ENCODE results near the gene ZNRF1. TPM values are rescaled to one million over a fixed set of nuclear protein-coding genes. Genes with fewer than 3 reads are reported as not detected.
"Not testable (repeated sequence)": the region's sequence is repeated elsewhere in the genome, so short reads cannot be mapped to it uniquely, and the experiment has no call there.

The ZNRF1 gene
- total and polyA plus RNA-seq, 2 of the 13 experiments (the other 11 are each of a cell fraction or from before 2014, with no cell fraction given): 43.9 to 58.7 TPM

- peak; percentile 62; the same call in 1 of the 2 replicates for TF ChIP-seq CSRNP1 (CRISPR knock-in tag; IDR thresholded peaks at IDR 0.05)
- TF ChIP-seq RXRB (CRISPR knock-in tag; IDR thresholded peaks at IDR 0.05; ENCODE audit: borderline replicate concordance): peak; percentile 59; the same call in 1 of the 2 replicates
- 0 out of 2 replicates have a peak, but pooled peaks have one; percentile 11 for TF ChIP-seq ZNF710 (CRISPR knock-in tag; IDR thresholded peaks at IDR 0.05; ENCODE audit: borderline replicate concordance)
- peak; percentile 19; the same call in 1 of the 2 replicates for TF ChIP-seq ZMYM4 (CRISPR knock-in tag; IDR thresholded peaks at IDR 0.05)
- TF ChIP-seq NR2F6 (IDR thresholded peaks at IDR 0.05): peak; percentile 98
- peak; percentile 96 for TF ChIP-seq NR2F6 (CRISPR knock-in tag; IDR thresholded peaks at IDR 0.05)
- 0 out of 2 replicates have a peak, but pooled peaks have one; percentile 48 for TF ChIP-seq ZMYM2 (CRISPR knock-in tag; IDR thresholded peaks at IDR 0.05)
- peak; percentile 80; the same call in 1 of the 2 replicates for TF ChIP-seq ADNP (CRISPR knock-in tag; IDR thresholded peaks at IDR 0.05)
- TF ChIP-seq FOXP1 (IDR thresholded peaks at IDR 0.05): not testable (repeated sequence)
- TF ChIP-seq FOXP1 (CRISPR knock-in tag; IDR thresholded peaks at IDR 0.05): peak; percentile 24; the same call in 1 of the 2 replicates
- TF ChIP-seq ZMYM3 (CRISPR knock-in tag; IDR thresholded peaks at IDR 0.05): peak; percentile 89; the same call in 1 of the 2 replicates
- TF ChIP-seq HDAC2 (CRISPR knock-in tag; IDR thresholded peaks at IDR 0.05): peak; percentile 43; the same call in 1 of the 2 replicates
- TF ChIP-seq HNF4A (CRISPR knock-in tag; IDR thresholded peaks at IDR 0.05): peak; percentile 74
- peak; percentile 29; the same call in 1 of the 2 replicates for TF ChIP-seq SALL1 (CRISPR knock-in tag; IDR thresholded peaks at IDR 0.05)
- TF ChIP-seq ZNF362 (CRISPR knock-in tag; IDR thresholded peaks at IDR 0.05; ENCODE audit: borderline replicate concordance): peak; percentile 94
- 0 out of 2 replicates have a peak, but pooled peaks have one; percentile 35 for TF ChIP-seq CCDC6 (CRISPR knock-in tag; IDR thresholded peaks at IDR 0.05)
- peak; percentile 80; the same call in 1 of the 2 replicates for TF ChIP-seq ZNF878 (CRISPR knock-in tag; IDR thresholded peaks at IDR 0.05)
- peak in 1 of 2 experiments; percentile 62; a peak in 2 of 4 replicates for TF ChIP-seq EP300 (IDR thresholded peaks at IDR 0.05; ENCODE audit: low read depth in 2 of 2, low read length in 2 of 2)
- 0 out of 2 replicates have a peak, but pooled peaks have one; percentile 27 for TF ChIP-seq EP300 (CRISPR knock-in tag; IDR thresholded peaks at IDR 0.05; ENCODE audit: borderline replicate concordance)
- 0 out of 2 replicates have a peak, but pooled peaks have one; percentile 10 for TF ChIP-seq UBTF (CRISPR knock-in tag; IDR thresholded peaks at IDR 0.05)
- peak; percentile 80; the same call in 1 of the 2 replicates for TF ChIP-seq RCOR2 (CRISPR knock-in tag; IDR thresholded peaks at IDR 0.05)
- TF ChIP-seq HOXD1 (CRISPR knock-in tag; IDR thresholded peaks at IDR 0.05): peak; percentile 89
- peak; percentile 41; the same call in 1 of the 2 replicates for TF ChIP-seq SP140L (CRISPR knock-in tag; IDR thresholded peaks at IDR 0.05; ENCODE audit: borderline replicate concordance)
Observed at GRCh38 chr16:75129421-75130149, 130.8 kb downstream of the ZNRF1 start (continued).

Data from HepG2 (cell line).